GM12878 (cell line): ENCODE measurements around the gene CDK5RAP3. TPM values are rescaled to one million over a fixed set of nuclear protein-coding genes. Genes with fewer than 3 reads are reported as not detected.

ENCODE experiments used
- ATF2 ChIP-seq: IDR thresholded peaks from 2 replicates; pipeline ENCODE4 v1.6.1; 2012; ENCODE audit warnings: low read length, inconsistent platforms
- BCLAF1 ChIP-seq: fragments of 450-650 bp; IDR thresholded peaks from 2 replicates; pipeline ENCODE4 v1.6.1; 2017; ENCODE audit warnings: antibody characterized with exemption, mild to moderate bottlenecking, moderate library complexity
- BHLHE40 ChIP-seq, 2 experiments: fragments of 450-650 bp in 1 of 2; IDR thresholded peaks; 2 replicates each; pipeline ENCODE4 v1.6.1; 2011 to 2017; ENCODE audit warnings: low read depth in 2 of 2, borderline replicate concordance in 1 of 2, improper control_type of control experiment in 1 of 2, low read length in 1 of 2, mild to moderate bottlenecking in 1 of 2
- BRCA1 ChIP-seq: IDR thresholded peaks from 2 replicates; pipeline ENCODE4 v1.6.1; 2011; ENCODE audit warnings: low read depth, low read length, improper control_type of control experiment
- CBX5 ChIP-seq: sonication (generic); IDR thresholded peaks from 2 replicates; pipeline ENCODE4 v1.6.1; 2016; ENCODE audit warnings: low read depth, moderate library complexity, mild to moderate bottlenecking, inconsistent platforms
- CEBPB ChIP-seq, 2 experiments: fragments of 150-350 bp in 1 of 2; IDR thresholded peaks; 2 replicates each; pipeline ENCODE4 v1.6.1; 2012 to 2014; ENCODE audit warnings: low read depth in 2 of 2, low read length in 2 of 2, borderline replicate concordance in 1 of 2, inconsistent platforms in 1 of 2
- CREM ChIP-seq: IDR thresholded peaks from 2 replicates; pipeline ENCODE4 v1.6.1; 2014; ENCODE audit warnings: antibody characterized with exemption, low read depth
- CTCF ChIP-seq, 3 experiments: IDR thresholded peaks in 2 of 3; conservative IDR thresholded peaks in 1 of 3; 2 replicates each; pipeline ENCODE4 v1.5.1; 2011; ENCODE audit warnings: low read depth in 3 of 3, low read length in 3 of 3, mild to moderate bottlenecking in 3 of 3, control low read depth in 2 of 3, moderate library complexity in 2 of 3, inconsistent platforms in 1 of 3, mixed read lengths in 1 of 3; ENCODE audit not compliant: control insufficient read depth in 2 of 3, insufficient read depth in 1 of 3; ENCODE audit errors: extremely low read depth in 1 of 3
- FOXM1 ChIP-seq: IDR thresholded peaks from 2 replicates; pipeline ENCODE4 v1.6.1; 2012; ENCODE audit warnings: low read depth, mild to moderate bottlenecking, inconsistent platforms, low read length, moderate library complexity
- GABPA ChIP-seq: IDR thresholded peaks from 2 replicates; pipeline ENCODE4 v1.6.1; 2014; ENCODE audit warnings: antibody characterized with exemption, low read depth, mild to moderate bottlenecking, inconsistent platforms
- HDAC6 ChIP-seq: fragments of 200-600 bp; sonication (generic); IDR thresholded peaks from one replicate; pipeline ENCODE4 v1.8.0; 2017; ENCODE audit warnings: antibody characterized with exemption; ENCODE audit not compliant: unreplicated experiment
- MAX ChIP-seq: IDR thresholded peaks from 2 replicates; pipeline ENCODE4 v1.6.1; 2012; ENCODE audit warnings: low read depth, low read length, improper control_type of control experiment
- POLR2AphosphoS5 ChIP-seq: IDR thresholded peaks from 2 replicates; pipeline ENCODE4 v1.6.1; 2011; ENCODE audit warnings: mild to moderate bottlenecking, low read length, inconsistent platforms
- RBBP5 ChIP-seq: fragments of 200-600 bp; sonication (generic); conservative IDR thresholded peaks from 2 replicates; pipeline ENCODE4 v1.6.1; 2016
- SIX5 ChIP-seq: IDR thresholded peaks from 2 replicates; pipeline ENCODE4 v1.6.1; 2011; ENCODE audit warnings: mild to moderate bottlenecking, low read depth, low read length, moderate library complexity; ENCODE audit not compliant: severe bottlenecking
- SREBF1 ChIP-seq: IDR thresholded peaks from 2 replicates; pipeline ENCODE4 v1.6.1; 2012; ENCODE audit warnings: mild to moderate bottlenecking, low read length
- SUZ12 ChIP-seq: fragments of 200-600 bp; sonication (generic); IDR thresholded peaks from one replicate; pipeline ENCODE4 v1.6.1; 2018; ENCODE audit warnings: antibody characterized with exemption, mild to moderate bottlenecking; ENCODE audit not compliant: unreplicated experiment
- TCF3 ChIP-seq: IDR thresholded peaks from 2 replicates; pipeline ENCODE4 v1.6.1; 2012; ENCODE audit warnings: low read depth, mild to moderate bottlenecking, low read length, borderline replicate concordance; ENCODE audit not compliant: insufficient read depth
- ZNF207 ChIP-seq: fragments of 450-650 bp; IDR thresholded peaks from 2 replicates; pipeline ENCODE4 v1.6.1; 2014; ENCODE audit warnings: antibody characterized with exemption, mild to moderate bottlenecking, borderline replicate concordance
- ZSCAN29 ChIP-seq: fragments of 450-650 bp; IDR thresholded peaks from 2 replicates; pipeline ENCODE4 v1.6.1; 2017; ENCODE audit warnings: mild to moderate bottlenecking, moderate library complexity
- polyA plus RNA-seq, 11 experiments: library from polyadenylated mRNA; depleted of rRNA in 4 of 11; unstranded in 6 of 11; stranded (reverse) in 5 of 11; fragments of >200 nt; fragmentation: Nextera tagmentation in 4 of 11; fragmentation: Illumina TruSeq in 1 of 11; extraction: Ambion mirVana in 4 of 11; extraction: Trizol in 1 of 11; gene quantifications; 1 replicate in 1 of 11; 2 replicates in 10 of 11; pipeline versions ENCODE4 v1.2.1 to v1.2.3, GENCODE V29; 2011 to 2016; ENCODE audit warnings: inconsistent platforms in 2 of 11, missing spikeins in 2 of 11, low read depth in 1 of 11
- total RNA-seq, 4 experiments: library from RNA; depleted of rRNA in 3 of 4; stranded (reverse); fragments of >200 nt in 3 of 4; fragmentation: Illumina TruSeq in 1 of 4; extraction: Trizol in 1 of 4; gene quantifications; 2 replicates each; pipeline versions ENCODE4 v1.2.1 to v1.2.3, GENCODE V29; 2013 to 2021

Gene CDK5RAP3
- total and polyA plus RNA-seq, 10 of the 15 experiments (the other 5 are each of a cell fraction or from before 2014, with no cell fraction given): 69.4 to 237 (median 160) TPM

GRCh38 chr17:48023400-48024148 lies 52.7 kb downstream of the CDK5RAP3 start (continued):
- TF ChIP-seq CEBPB (IDR thresholded peaks at IDR 0.05; ENCODE audit: borderline replicate concordance in 1 of 2, low read depth in 2 of 2, low read length in 2 of 2) (no peak), MAX (no peak), CTCF (IDR thresholded peaks at IDR 0.05 in 2 of 3, conservative IDR thresholded peaks at IDR 0.05 in 1 of 3; ENCODE audit: control insufficient read depth in 2 of 3, extremely low read depth in 1 of 3, insufficient read depth in 1 of 3, low read depth in 3 of 3, low read length in 3 of 3) (peak in 2 of 3 experiments; percentile 10 to 28; a peak in 2 of 6 replicates), GABPA (no peak), ZSCAN29 (no peak), SIX5 (no peak), BHLHE40 (IDR thresholded peaks at IDR 0.05; ENCODE audit: borderline replicate concordance in 1 of 2, low read depth in 2 of 2, low read length in 1 of 2) (no peak), HDAC6 (no peak), ATF2 (no peak), ZNF207 (no peak), SUZ12 (no peak), FOXM1 (no peak), CREM (no peak), SREBF1 (no peak), RBBP5 (no peak), BRCA1 (no peak), BCLAF1 (no peak), CBX5 (no peak), POLR2AphosphoS5 (no peak), TCF3 (no peak)
